Measurements from ENCODE around the gene STK32C.

Gene STK32C

DNA sequence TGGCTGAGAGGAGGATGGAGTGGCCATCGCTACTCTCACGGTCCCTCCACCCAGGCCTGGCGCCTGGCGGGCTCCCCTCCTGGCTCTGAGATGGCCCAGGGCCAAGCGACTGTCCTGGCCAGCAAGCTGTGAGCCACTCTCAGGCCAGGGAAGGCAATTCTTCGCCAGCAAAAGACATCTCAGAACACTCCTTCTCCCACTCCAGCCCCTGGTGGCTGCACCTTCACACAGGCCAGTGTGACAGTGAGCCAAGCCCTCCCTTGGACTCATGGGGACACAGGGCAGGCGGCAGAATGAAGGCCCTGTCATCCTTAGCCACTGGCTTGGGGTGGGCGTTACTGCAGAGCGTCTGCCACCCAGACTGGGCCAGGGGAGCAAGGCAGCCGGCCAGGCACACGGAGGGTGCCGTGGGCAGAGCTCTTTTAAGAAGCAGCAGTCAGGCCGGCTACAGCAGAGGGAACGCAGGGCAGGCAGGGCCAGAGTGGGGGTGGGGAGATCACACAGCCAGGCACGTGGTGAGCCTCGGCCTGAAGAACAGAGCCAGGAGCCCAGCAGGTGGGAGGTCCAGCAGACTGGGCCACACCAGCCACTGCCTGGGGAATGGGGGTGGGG, 14.4 kb downstream of the STK32C start:
- H3K4me3 Mint-ChIP-seq: no peak overlapping the region
- peaks cover 12% of the 10 kb centered on the region for H3K4me1 Mint-ChIP-seq
- H3K27ac Mint-ChIP-seq: no peak overlapping the region
- H3K27me3 Mint-ChIP-seq: peaks cover 55% of the 10 kb centered on the region
- H3K36me3 Mint-ChIP-seq: peaks cover 5% of the 10 kb centered on the region
- no peaks in the 10 kb centered on the region for H3K9me3 Mint-ChIP-seq
- ATAC-seq: no peak

DNA sequence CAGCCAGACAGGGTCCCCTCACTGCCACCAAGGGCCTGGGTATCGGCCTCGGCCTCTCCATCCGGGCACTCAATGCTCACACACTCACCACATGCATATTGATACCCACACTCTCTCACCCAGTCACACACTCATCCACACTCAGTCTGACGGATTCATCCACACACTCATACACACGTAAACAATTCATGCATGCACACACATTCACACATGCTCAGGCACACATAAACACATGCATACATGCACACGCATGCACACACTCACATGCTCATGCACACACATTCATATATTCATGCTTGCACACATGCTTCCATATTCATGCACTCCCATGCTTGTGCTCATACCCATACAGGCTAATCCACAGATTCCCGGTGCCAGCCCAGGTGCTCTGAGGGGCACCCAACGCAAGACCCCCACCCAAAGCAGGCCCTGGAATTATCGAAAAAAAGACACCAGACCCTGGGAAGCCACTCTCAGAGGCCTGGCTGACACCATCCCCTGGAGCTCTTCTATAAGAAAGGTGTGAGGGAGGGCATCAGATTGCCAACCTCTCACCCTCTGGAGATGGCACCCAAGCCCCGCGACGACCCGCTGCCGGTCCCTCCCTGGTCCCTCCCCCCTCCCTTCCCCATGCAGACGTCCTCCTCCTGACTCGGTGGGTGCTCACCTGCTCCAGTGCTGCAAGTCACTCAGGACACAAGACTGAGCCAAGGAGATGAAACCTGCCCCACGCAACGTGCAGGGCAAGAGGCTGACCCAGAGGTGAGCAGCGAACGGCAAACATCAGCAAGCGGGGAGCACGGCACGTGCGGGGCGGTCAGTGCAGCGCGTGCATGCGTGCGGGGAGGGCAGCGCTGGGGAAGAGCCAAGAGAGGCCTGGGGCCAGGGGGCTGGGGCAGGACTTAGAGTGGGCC, 15.2 kb downstream of the STK32C start:
- Mint-ChIP-seq H3K4me3 (no peak overlapping the region), H3K9me3 (no peaks in the 10 kb centered on the region), H3K27me3 (peaks cover 48% of the 10 kb centered on the region), H3K27ac (no peak overlapping the region), H3K36me3 (peaks cover 5% of the 10 kb centered on the region), H3K4me1 (peaks cover 5% of the 10 kb centered on the region)
- no peak for ATAC-seq

GRCh38 chr10:132291826-132292225, 15.9 kb downstream of the STK32C start:
- Mint-ChIP-seq H3K27me3 (peaks cover 41% of the 10 kb centered on the region), H3K4me3 (no peak overlapping the region), H3K36me3 (peaks cover 5% of the 10 kb centered on the region), H3K9me3 (no peaks in the 10 kb centered on the region), H3K27ac (no peak overlapping the region), H3K4me1 (no peaks in the 10 kb centered on the region)
- no peak for ATAC-seq

DNA sequence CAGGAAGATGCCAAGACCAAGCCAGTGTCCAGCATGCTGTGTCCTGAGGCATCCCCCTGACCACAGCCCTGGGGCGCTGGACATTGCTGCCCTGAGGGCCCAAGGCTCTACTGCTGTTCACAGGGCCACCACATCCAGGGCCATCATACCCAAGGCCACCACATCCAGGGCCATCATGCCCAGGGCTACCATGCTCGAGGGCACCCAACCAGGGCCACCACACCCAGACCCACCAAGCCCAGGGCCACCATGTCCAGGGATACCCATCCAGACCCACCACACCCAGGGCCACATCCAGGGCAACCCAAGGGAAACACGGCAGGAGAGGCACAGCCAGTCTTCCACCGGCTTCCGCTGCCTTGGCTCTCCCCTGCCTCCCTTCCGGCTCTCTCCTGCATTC, 17.1 kb downstream of the STK32C start:
- Mint-ChIP-seq H3K9me3 (no peaks in the 10 kb centered on the region), H3K4me1 (no peaks in the 10 kb centered on the region), H3K27me3 (peaks cover 34% of the 10 kb centered on the region), H3K36me3 (peaks cover 5% of the 10 kb centered on the region), H3K27ac (no peak overlapping the region), H3K4me3 (no peak overlapping the region)
- ATAC-seq: no peak

DNA sequence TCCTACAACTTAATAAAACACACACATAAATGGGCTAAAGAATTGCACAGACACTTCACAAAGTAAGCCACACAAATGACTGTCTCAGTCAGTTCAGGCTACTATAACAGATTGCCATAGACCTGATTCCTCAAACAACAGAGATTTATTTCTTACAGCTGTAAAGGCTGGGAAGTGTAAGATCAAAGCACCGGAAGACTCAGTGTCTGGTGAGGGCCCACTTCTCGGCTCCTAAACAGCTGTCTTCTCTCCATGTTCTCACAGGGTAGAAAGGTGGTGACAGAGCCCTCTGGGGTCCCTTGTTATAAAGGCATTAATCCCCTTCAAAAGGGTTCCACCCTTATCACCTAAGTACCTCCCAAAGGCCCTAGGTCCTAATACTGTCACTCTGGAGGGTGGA, 18.3 kb downstream of the STK32C start:
- Mint-ChIP-seq H3K36me3 (no peaks in the 10 kb centered on the region), H3K27me3 (peaks cover 22% of the 10 kb centered on the region), H3K9me3 (no peaks in the 10 kb centered on the region), H3K27ac (no peak overlapping the region), H3K4me1 (no peaks in the 10 kb centered on the region), H3K4me3 (no peak overlapping the region)
- no peak for ATAC-seq

DNA sequence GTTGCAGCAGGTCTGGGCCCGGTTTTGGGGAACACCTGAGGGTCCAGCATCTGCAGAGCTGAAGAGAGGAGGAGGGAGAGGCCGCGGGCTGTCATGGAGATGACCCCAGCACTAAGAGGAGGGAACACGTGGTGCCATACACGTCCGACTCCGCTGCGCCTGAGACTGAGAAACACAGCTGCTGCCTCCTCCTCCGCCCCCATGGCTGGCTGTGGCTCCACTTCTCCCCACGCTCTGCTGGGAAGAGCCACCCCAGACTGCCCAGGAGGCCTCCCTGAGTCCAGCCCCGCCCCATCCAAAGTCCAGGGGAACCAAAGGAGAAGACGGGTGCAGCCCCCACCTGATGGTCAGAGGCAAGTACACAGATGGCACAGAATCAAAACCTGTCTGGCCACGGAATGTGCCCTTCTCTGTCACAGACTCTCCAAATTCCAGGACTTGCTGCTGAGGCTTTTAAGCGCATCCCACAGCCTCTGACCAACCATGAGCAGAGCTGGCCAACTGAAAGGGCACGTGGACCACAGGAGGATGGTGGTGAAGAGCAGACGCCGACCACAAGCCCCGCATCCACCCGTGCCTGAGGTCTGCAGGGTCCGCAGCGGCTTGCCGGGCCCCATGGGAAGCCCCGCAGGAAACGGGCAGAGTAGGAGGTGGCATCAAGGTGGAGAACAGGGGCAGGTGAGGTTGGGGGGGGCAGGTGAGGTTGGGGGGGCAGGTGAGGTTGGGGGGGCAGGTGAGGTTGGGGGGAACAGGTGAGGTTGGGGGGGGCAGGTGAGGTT, 24.0 kb downstream of the STK32C start:
- no peak for ATAC-seq
- no peak overlapping the region for H3K4me3 Mint-ChIP-seq
- H3K36me3 Mint-ChIP-seq: no peaks in the 10 kb centered on the region
- peaks cover 22% of the 10 kb centered on the region for H3K27me3 Mint-ChIP-seq
- peaks cover 15% of the 10 kb centered on the region for H3K4me1 Mint-ChIP-seq
- H3K9me3 Mint-ChIP-seq: peaks cover 14% of the 10 kb centered on the region
- no peak overlapping the region for H3K27ac Mint-ChIP-seq

- Mint-ChIP-seq H3K4me1 (peaks cover 15% of the 10 kb centered on the region), H3K4me3 (no peak overlapping the region), H3K27ac (no peak overlapping the region), H3K36me3 (no peaks in the 10 kb centered on the region), H3K27me3 (peaks cover 25% of the 10 kb centered on the region), H3K9me3 (peaks cover 14% of the 10 kb centered on the region)
- no peak for ATAC-seq
These were observed 24.8 kb downstream of the STK32C start for GRCh38 chr10:132282667-132283603.

GRCh38 chr10:132281915-132282666, 25.7 kb downstream of the STK32C start:
- ATAC-seq: no peak
- Mint-ChIP-seq H3K36me3 (no peaks in the 10 kb centered on the region), H3K27ac (no peak overlapping the region), H3K9me3 (peaks cover 14% of the 10 kb centered on the region), H3K4me1 (peaks cover 15% of the 10 kb centered on the region), H3K27me3 (peaks cover 30% of the 10 kb centered on the region), H3K4me3 (no peak overlapping the region)

DNA sequence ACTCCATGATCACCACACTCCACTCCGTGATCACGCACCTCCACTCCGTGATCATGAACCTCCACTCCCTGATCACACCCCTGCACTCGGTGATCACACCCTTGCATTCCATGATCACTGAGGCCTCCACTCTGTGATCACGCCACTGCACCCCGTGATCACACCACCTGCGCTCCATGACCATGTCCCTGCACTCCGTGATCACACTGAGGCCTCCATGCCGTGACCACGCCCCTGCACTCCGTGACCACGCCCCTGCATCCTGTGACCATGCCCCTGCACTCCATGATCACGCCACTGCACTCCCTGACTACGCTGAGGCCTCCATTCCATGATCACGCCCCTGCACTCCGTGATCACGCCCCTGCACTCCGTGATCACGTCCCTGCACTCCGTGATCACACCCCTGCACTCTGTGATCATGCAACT, 27.1 kb downstream of the STK32C start:
- no peak overlapping the region for H3K27ac Mint-ChIP-seq
- peaks cover 15% of the 10 kb centered on the region for H3K4me1 Mint-ChIP-seq
- H3K4me3 Mint-ChIP-seq: no peak overlapping the region
- H3K27me3 Mint-ChIP-seq: peaks cover 32% of the 10 kb centered on the region
- ATAC-seq: no peak
- peaks cover 14% of the 10 kb centered on the region for H3K9me3 Mint-ChIP-seq
- no peaks in the 10 kb centered on the region for H3K36me3 Mint-ChIP-seq

GRCh38 chr10:132279873-132280645, 27.7 kb downstream of the STK32C start:
- H3K4me3 Mint-ChIP-seq: no peak overlapping the region
- peaks cover 36% of the 10 kb centered on the region for H3K27me3 Mint-ChIP-seq
- no peaks in the 10 kb centered on the region for H3K36me3 Mint-ChIP-seq
- peaks cover 15% of the 10 kb centered on the region for H3K4me1 Mint-ChIP-seq
- peaks cover 14% of the 10 kb centered on the region for H3K9me3 Mint-ChIP-seq
- no peak overlapping the region for H3K27ac Mint-ChIP-seq
- ATAC-seq: no peak

- H3K4me1 Mint-ChIP-seq: peaks cover 15% of the 10 kb centered on the region
- H3K9me3 Mint-ChIP-seq: peaks cover 14% of the 10 kb centered on the region
- no peak overlapping the region for H3K27ac Mint-ChIP-seq
- no peak overlapping the region for H3K4me3 Mint-ChIP-seq
- H3K27me3 Mint-ChIP-seq: peaks cover 33% of the 10 kb centered on the region
- no peaks in the 10 kb centered on the region for H3K36me3 Mint-ChIP-seq
- ATAC-seq: no peak
These were observed 30.4 kb downstream of the STK32C start for GRCh38 chr10:132277311-132277741.

DNA sequence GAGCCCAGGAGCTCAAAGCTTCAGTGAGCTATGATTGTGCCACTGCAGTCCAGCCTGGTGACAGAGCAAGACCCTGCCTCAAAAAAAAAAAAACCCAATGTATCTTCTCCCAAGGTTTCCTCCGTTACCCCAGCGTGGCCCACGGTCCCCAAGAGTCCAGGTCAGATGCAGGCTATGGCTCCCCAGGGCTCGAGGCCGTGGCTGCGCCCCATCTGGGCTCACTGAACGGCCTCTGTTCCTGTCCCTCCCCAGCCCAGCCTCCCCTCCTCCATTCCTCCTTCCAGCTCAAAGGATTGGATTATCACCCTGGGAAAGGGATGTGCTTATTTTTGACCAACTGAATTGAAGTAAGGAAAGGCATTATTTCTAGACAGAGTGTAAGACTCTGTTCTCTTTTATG, 31.0 kb downstream of the STK32C start:
- H3K4me3 Mint-ChIP-seq: no peak overlapping the region
- H3K9me3 Mint-ChIP-seq: peaks cover 14% of the 10 kb centered on the region
- H3K4me1 Mint-ChIP-seq: peaks cover 15% of the 10 kb centered on the region
- H3K27me3 Mint-ChIP-seq: peaks cover 34% of the 10 kb centered on the region
- H3K36me3 Mint-ChIP-seq: no peaks in the 10 kb centered on the region
- H3K27ac Mint-ChIP-seq: no peak overlapping the region
- no peak for ATAC-seq

GRCh38 chr10:132276179-132276675, 31.5 kb downstream of the STK32C start:
- ATAC-seq: no peak
- no peak overlapping the region for H3K4me3 Mint-ChIP-seq
- H3K27me3 Mint-ChIP-seq: peaks cover 34% of the 10 kb centered on the region
- H3K4me1 Mint-ChIP-seq: peaks cover 15% of the 10 kb centered on the region
- no peaks in the 10 kb centered on the region for H3K36me3 Mint-ChIP-seq
- no peak overlapping the region for H3K27ac Mint-ChIP-seq
- H3K9me3 Mint-ChIP-seq: peaks cover 14% of the 10 kb centered on the region
